Parathyroid adenoma (tissue), 2 donors: ENCODE measurements around the gene RTCA.
"Not testable (repeated sequence)": the region's sequence is repeated elsewhere in the genome, so short reads cannot be mapped to it uniquely, and the experiment has no call there.

Experiments used
- H2AFZ ChIP-seq: fragments of 300-600 bp; sonication (generic); one replicate; pipeline ENCODE4 v1.7.0; 2017; ENCODE audit warnings: antibody characterized with exemption, mild to moderate bottlenecking
- H3K27ac ChIP-seq: fragments of 300-600 bp; sonication (generic); one replicate; pipeline ENCODE4 v1.7.0; 2017
- H3K27me3 ChIP-seq: fragments of 300-600 bp; sonication (generic); one replicate; pipeline ENCODE4 v1.7.0; 2017; ENCODE audit warnings: low read length; ENCODE audit not compliant: control insufficient read depth, insufficient read depth
- H3K36me3 ChIP-seq: fragments of 300-600 bp; sonication (generic); one replicate; pipeline ENCODE4 v1.7.0; 2017; ENCODE audit warnings: low read length; ENCODE audit not compliant: control insufficient read depth, insufficient read depth
- H3K4me1 ChIP-seq: fragments of 300-600 bp; sonication (generic); one replicate; pipeline ENCODE4 v1.7.0; 2017; ENCODE audit warnings: control low read depth
- H3K4me2 ChIP-seq: fragments of 300-600 bp; sonication (generic); one replicate; pipeline ENCODE4 v1.7.0; 2017; ENCODE audit warnings: low read length
- H3K4me3 ChIP-seq: fragments of 300-600 bp; sonication (generic); one replicate; pipeline ENCODE4 v1.7.0; 2017; ENCODE audit warnings: low read depth, low read length
- H3K79me2 ChIP-seq: fragments of 300-600 bp; sonication (generic); one replicate; pipeline ENCODE4 v1.7.0; 2017; ENCODE audit warnings: control low read depth
- H3K9ac ChIP-seq: fragments of 300-600 bp; sonication (generic); one replicate; pipeline ENCODE4 v1.7.0; 2017; ENCODE audit warnings: mild to moderate bottlenecking
- H3K9me3 ChIP-seq: fragments of 300-600 bp; sonication (generic); one replicate; pipeline ENCODE4 v1.7.0; 2017; ENCODE audit warnings: low read length; ENCODE audit not compliant: control insufficient read depth
- CTCF ChIP-seq: fragments of 300-600 bp; sonication (generic); IDR thresholded peaks from one replicate; pipeline ENCODE4 v1.7.0; 2017; ENCODE audit warnings: antibody characterized with exemption, mild to moderate bottlenecking
- donor health status: primary hyperparathyroidism.

RTCA gene

GRCh38 chr1:100332331-100332730, 66.3 kb downstream of the RTCA start:
- H3K27me3 ChIP-seq: no peaks in the 10 kb centered on the region
- no peak overlapping the region for H3K4me3 ChIP-seq
- no peak for TF ChIP-seq CTCF

GRCh38 chr1:100335436-100335835, 69.4 kb downstream of the RTCA start:
- Histone ChIP-seq H3K9me3 (no peaks in the 10 kb centered on the region), H3K4me2 (no peak overlapping the region)
- no peak for TF ChIP-seq CTCF

More at GRCh38 chr1:100332331-100332730, 66.3 kb downstream of the RTCA start:
- Histone ChIP-seq H3K4me2 (no peak overlapping the region), H3K4me1 (no peaks in the 10 kb centered on the region), H3K9me3 (no peaks in the 10 kb centered on the region), H2AFZ (no peak overlapping the region), H3K9ac (no peak overlapping the region), H3K27ac (no peak overlapping the region), H3K36me3 (no peaks in the 10 kb centered on the region), H3K79me2 (no peaks in the 10 kb centered on the region)

GRCh38 chr1:100337878-100338277, 71.9 kb downstream of the RTCA start:
- H2AFZ ChIP-seq, H3K9me3 ChIP-seq, H3K4me3 ChIP-seq, H3K27ac ChIP-seq, H3K27me3 ChIP-seq, H3K4me1 ChIP-seq, H3K4me2 ChIP-seq, H3K9ac ChIP-seq, H3K79me2 ChIP-seq, H3K36me3 ChIP-seq: not testable (repeated sequence)

More at GRCh38 chr1:100335436-100335835, 69.4 kb downstream of the RTCA start:
- H3K36me3 ChIP-seq: no peaks in the 10 kb centered on the region
- no peak overlapping the region for H3K4me3 ChIP-seq
- H3K4me1 ChIP-seq: no peaks in the 10 kb centered on the region
- no peaks in the 10 kb centered on the region for H3K79me2 ChIP-seq
- H3K9ac ChIP-seq: no peak overlapping the region
- H3K27ac ChIP-seq: no peak overlapping the region
- no peak overlapping the region for H2AFZ ChIP-seq
- H3K27me3 ChIP-seq: no peaks in the 10 kb centered on the region

- not testable (repeated sequence) for H2AFZ ChIP-seq, H3K27ac ChIP-seq, H3K4me2 ChIP-seq, H3K36me3 ChIP-seq, H3K4me3 ChIP-seq, H3K79me2 ChIP-seq, H3K9me3 ChIP-seq, H3K4me1 ChIP-seq, H3K27me3 ChIP-seq, H3K9ac ChIP-seq
These were observed 73.7 kb downstream of the RTCA start for GRCh38 chr1:100339735-100340134.

- H3K27me3 ChIP-seq: no peaks in the 10 kb centered on the region
- H3K9me3 ChIP-seq: no peaks in the 10 kb centered on the region
- no peaks in the 10 kb centered on the region for H3K79me2 ChIP-seq
- no peaks in the 10 kb centered on the region for H3K4me1 ChIP-seq
- no peak overlapping the region for H2AFZ ChIP-seq
- H3K9ac ChIP-seq: no peak overlapping the region
- no peak for TF ChIP-seq CTCF
- no peak overlapping the region for H3K4me2 ChIP-seq
- H3K27ac ChIP-seq: no peak overlapping the region
- no peak overlapping the region for H3K4me3 ChIP-seq
- no peaks in the 10 kb centered on the region for H3K36me3 ChIP-seq
These were observed 74.5 kb downstream of the RTCA start for GRCh38 chr1:100340494-100340893.

- Histone ChIP-seq H3K36me3 (no peaks in the 10 kb centered on the region), H3K4me1 (no peaks in the 10 kb centered on the region), H3K27me3 (no peaks in the 10 kb centered on the region), H3K27ac (no peak overlapping the region), H3K4me3 (no peak overlapping the region), H2AFZ (no peak overlapping the region), H3K9ac (no peak overlapping the region), H3K9me3 (no peaks in the 10 kb centered on the region), H3K4me2 (no peak overlapping the region), H3K79me2 (no peaks in the 10 kb centered on the region)
- TF ChIP-seq CTCF: no peak
These were observed 76.3 kb downstream of the RTCA start for GRCh38 chr1:100342348-100342747.
